Measurements from ENCODE around the gene ZNF138. TPM values are rescaled to one million over a fixed set of nuclear protein-coding genes. Genes with fewer than 3 reads are reported as not detected.
A peak's percentile ranks its signal among the peaks of the same experiment; 100 is the strongest.

ZNF138 gene
- 26.5 TPM for total RNA-seq

GRCh38 chr7:64794171-64794844 lies at the start of gene ZNF138:
ZNF138 (plus strand) TSS chr7:64794428; CDS start chr7:64794569, 141 bp downstream.
- intact Hi-C loops (cut with DNase I) = no loop called here
- no peaks in the 10 kb centered on the region for H3K36me3 ChIP-seq
- H3K4me3 ChIP-seq = peak within 1 kb of the TSS; percentile 52 to 83
- H3K27me3 ChIP-seq = no peaks in the 10 kb centered on the region
- peaks cover 20% of the 10 kb centered on the region for H3K4me1 ChIP-seq
- TF ChIP-seq CTCF (IDR thresholded peaks at IDR 0.05) = no peak
- peak in 1 of 2 donors; percentile 10 for TF ChIP-seq POLR2A (IDR thresholded peaks at IDR 0.05)
- peak; percentile 84 to 90 for TF ChIP-seq POLR2AphosphoS5 (IDR thresholded peaks at IDR 0.05; ENCODE audit: insufficient read depth in 1 of 2, low read depth in 1 of 2)
- H3K27ac ChIP-seq = peak within 1 kb of the TSS; percentile 77
- H3K9me3 ChIP-seq = no peaks in the 10 kb centered on the region
- peak in 1 of 2 donors; percentile 98 for DNase-seq (ENCODE audit: extremely low spot score in 2 of 2)

GRCh38 chr7:64744680-64745079 lies 49.5 kb upstream of the ZNF138 start:
- Histone ChIP-seq H3K9me3 (peaks cover 3% of the 10 kb centered on the region), H3K36me3 (no peaks in the 10 kb centered on the region), H3K27me3 (no peaks in the 10 kb centered on the region), H3K4me1 (no peaks in the 10 kb centered on the region), H3K27ac (no peak overlapping the region), H3K4me3 (no peak overlapping the region)
- TF ChIP-seq POLR2A (IDR thresholded peaks at IDR 0.05) = no peak
- TF ChIP-seq POLR2AphosphoS5 (IDR thresholded peaks at IDR 0.05; ENCODE audit: insufficient read depth in 1 of 2, low read depth in 1 of 2) = no peak
- TF ChIP-seq CTCF (IDR thresholded peaks at IDR 0.05) = no peak
- intact Hi-C loops (cut with DNase I) = no loop called here
- no peak for DNase-seq (ENCODE audit: extremely low spot score in 2 of 2)

- intact Hi-C loops (cut with DNase I) = no loop called here
- H3K4me1 ChIP-seq = no peaks in the 10 kb centered on the region
- no peak overlapping the region for H3K4me3 ChIP-seq
- no peaks in the 10 kb centered on the region for H3K27me3 ChIP-seq
- no peak for TF ChIP-seq CTCF (IDR thresholded peaks at IDR 0.05)
- no peak for TF ChIP-seq POLR2AphosphoS5 (IDR thresholded peaks at IDR 0.05; ENCODE audit: insufficient read depth in 1 of 2, low read depth in 1 of 2)
- no peak for TF ChIP-seq POLR2A (IDR thresholded peaks at IDR 0.05)
- H3K9me3 ChIP-seq = peaks cover 3% of the 10 kb centered on the region
- no peak for DNase-seq (ENCODE audit: extremely low spot score in 2 of 2)
- H3K27ac ChIP-seq = no peak overlapping the region
- no peaks in the 10 kb centered on the region for H3K36me3 ChIP-seq
Observed at GRCh38 chr7:64747802-64748201, 46.4 kb upstream of the ZNF138 start.

- H3K9me3 ChIP-seq = no peaks in the 10 kb centered on the region
- H3K4me3 ChIP-seq = no peak overlapping the region
- H3K4me1 ChIP-seq = no peaks in the 10 kb centered on the region
- intact Hi-C loops (cut with DNase I) = no loop called here
- TF ChIP-seq POLR2AphosphoS5 (IDR thresholded peaks at IDR 0.05; ENCODE audit: insufficient read depth in 1 of 2, low read depth in 1 of 2) (no peak), CTCF (IDR thresholded peaks at IDR 0.05) (no peak), POLR2A (IDR thresholded peaks at IDR 0.05) (no peak)
- no peaks in the 10 kb centered on the region for H3K36me3 ChIP-seq
- H3K27ac ChIP-seq = no peak overlapping the region
- H3K27me3 ChIP-seq = no peaks in the 10 kb centered on the region
- DNase-seq (ENCODE audit: extremely low spot score in 2 of 2) = no peak
Observed at GRCh38 chr7:64753032-64753431, 41.2 kb upstream of the ZNF138 start.

- TF ChIP-seq POLR2AphosphoS5 (IDR thresholded peaks at IDR 0.05; ENCODE audit: insufficient read depth in 1 of 2, low read depth in 1 of 2) (no peak), CTCF (IDR thresholded peaks at IDR 0.05) (no peak), POLR2A (IDR thresholded peaks at IDR 0.05) (no peak)
- H3K9me3 ChIP-seq = no peaks in the 10 kb centered on the region
- H3K36me3 ChIP-seq = no peaks in the 10 kb centered on the region
- intact Hi-C loops (cut with DNase I) = no loop called here
- H3K4me3 ChIP-seq = no peak overlapping the region
- no peak for DNase-seq (ENCODE audit: extremely low spot score in 2 of 2)
- H3K27ac ChIP-seq = no peak overlapping the region
- no peaks in the 10 kb centered on the region for H3K4me1 ChIP-seq
- H3K27me3 ChIP-seq = no peaks in the 10 kb centered on the region
Observed at GRCh38 chr7:64755865-64756264, 38.4 kb upstream of the ZNF138 start.
